ENCODE results near the gene FRMD4A. TPM values are rescaled to one million over a fixed set of nuclear protein-coding genes. Genes with fewer than 3 reads are reported as not detected.

FRMD4A gene
- total and polyA plus RNA-seq, 2 of the 4 experiments (the other 2 are of a cell fraction), result 30.3 to 68.8 TPM

DNA sequence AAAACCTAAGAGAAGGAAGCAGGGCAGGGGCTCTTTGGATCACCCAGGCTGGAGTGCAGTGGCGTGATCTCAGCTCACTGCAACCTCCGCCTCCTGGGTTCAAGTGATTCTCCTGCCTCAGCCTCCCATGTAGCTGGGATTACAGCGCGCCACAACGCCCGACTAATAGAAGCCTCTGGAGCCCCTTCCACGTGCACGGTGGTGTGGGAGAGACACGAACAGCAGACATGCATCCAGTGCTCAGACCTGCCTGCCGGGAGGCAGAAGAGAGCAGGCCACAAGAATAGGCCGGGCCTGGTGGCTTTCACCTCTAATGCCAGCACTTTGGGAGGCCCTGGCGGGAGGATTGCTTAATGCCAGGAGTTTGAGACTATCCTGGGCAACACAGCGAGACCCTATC is 647.7 kb downstream of the FRMD4A start:
- Histone ChIP-seq H3K18ac (ENCODE audit: low read depth, low read length) (no peak overlapping the region), H3K9ac (ENCODE audit: low read depth, low read length) (no peak overlapping the region), H3K27ac (ENCODE audit: insufficient read depth, low read length) (no peak overlapping the region), H4K5ac (ENCODE audit: low read depth, low read length) (no peak overlapping the region), H3K4me1 (ENCODE audit: control insufficient read depth, insufficient read depth, low read length) (peaks cover 13% of the 10 kb centered on the region), H3K4me3 (ENCODE audit: insufficient read depth, low read depth, low read length) (no peak overlapping the region), H3K27me3 (ENCODE audit: control insufficient read depth, insufficient read depth, low read length) (no peaks in the 10 kb centered on the region), H3K4me2 (ENCODE audit: low read depth, low read length) (no peak overlapping the region), H2BK15ac (ENCODE audit: low read depth, low read length) (no peak overlapping the region), H2BK5ac (ENCODE audit: low read depth, low read length, poor library complexity, severe bottlenecking) (no peak overlapping the region), H3K9me3 (ENCODE audit: control insufficient read depth, insufficient read depth, low read length) (no peaks in the 10 kb centered on the region), H3K79me1 (ENCODE audit: low read depth in 1 of 2, low read length in 2 of 2) (peaks cover 25 to 73% of the 10 kb centered on the region in 2 experiments), H4K8ac (ENCODE audit: low read depth in 2 of 2, low read length in 2 of 2) (no peak overlapping the region; a peak in 1 of 4 replicates), H3K36me3 (ENCODE audit: control insufficient read depth, insufficient read depth, low read length) (peaks cover 26% of the 10 kb centered on the region), H2AK9ac (replicated peaks; ENCODE audit: low read depth, low read length, poor library complexity) (no peak overlapping the region), H3K23ac (ENCODE audit: low read depth, low read length) (no peak overlapping the region), H2BK20ac (ENCODE audit: low read depth, low read length) (no peak overlapping the region), H2BK120ac (ENCODE audit: low read depth, low read length) (no peak overlapping the region), H2AK5ac (ENCODE audit: low read depth, low read length) (no peak overlapping the region), H3K14ac (replicated peaks; ENCODE audit: low read depth, low read length) (no peak overlapping the region), H3K4ac (ENCODE audit: low read depth, low read length) (no peak overlapping the region), H4K91ac (ENCODE audit: insufficient read depth, low read depth, low read length) (no peak overlapping the region), H3K9me1 (ENCODE audit: insufficient read depth, low read length) (peaks cover 18% of the 10 kb centered on the region), H2AFZ (replicated peaks; ENCODE audit: low read length, poor library complexity) (no peak overlapping the region), H4K20me1 (ENCODE audit: insufficient read depth, low read length) (no peaks in the 10 kb centered on the region), H3K56ac (ENCODE audit: extremely low read depth, insufficient read depth, low read length) (no peak overlapping the region)
- dilution Hi-C loops (cut with HindIII; ENCODE audit: low sequenced_read_pairs, unreplicated experiment), result no loop called here
- CTCF ChIA-PET, result interaction anchor here (0.6 kb wide), 1 partner anchor 278 kb away, joined by 4 read pairs; no protein-coding TSS in a partner anchor
- POLR2A ChIA-PET (ENCODE audit: unreplicated experiment), result no interaction called here
- TF ChIP-seq RFX5 (IDR thresholded peaks at IDR 0.05; ENCODE audit: low read depth, low read length) (no peak), BHLHE40 (IDR thresholded peaks at IDR 0.05; ENCODE audit: low read depth, low read length) (no peak), RAD21 (IDR thresholded peaks at IDR 0.05; ENCODE audit: low read length) (no peak), CHD1 (IDR thresholded peaks at IDR 0.05; ENCODE audit: low read depth, low read length) (no peak), CEBPB (IDR thresholded peaks at IDR 0.05; ENCODE audit: low read depth, low read length) (no peak), MAFK (IDR thresholded peaks at IDR 0.05; ENCODE audit: low read depth, low read length) (no peak), FOS (IDR thresholded peaks at IDR 0.05; ENCODE audit: low read depth, low read length) (no peak), MXI1 (IDR thresholded peaks at IDR 0.05; ENCODE audit: borderline replicate concordance, low read depth, low read length) (no peak), SMC3 (IDR thresholded peaks at IDR 0.05; ENCODE audit: low read depth, low read length) (no peak)
- TF ChIP-seq, protein P1, sequence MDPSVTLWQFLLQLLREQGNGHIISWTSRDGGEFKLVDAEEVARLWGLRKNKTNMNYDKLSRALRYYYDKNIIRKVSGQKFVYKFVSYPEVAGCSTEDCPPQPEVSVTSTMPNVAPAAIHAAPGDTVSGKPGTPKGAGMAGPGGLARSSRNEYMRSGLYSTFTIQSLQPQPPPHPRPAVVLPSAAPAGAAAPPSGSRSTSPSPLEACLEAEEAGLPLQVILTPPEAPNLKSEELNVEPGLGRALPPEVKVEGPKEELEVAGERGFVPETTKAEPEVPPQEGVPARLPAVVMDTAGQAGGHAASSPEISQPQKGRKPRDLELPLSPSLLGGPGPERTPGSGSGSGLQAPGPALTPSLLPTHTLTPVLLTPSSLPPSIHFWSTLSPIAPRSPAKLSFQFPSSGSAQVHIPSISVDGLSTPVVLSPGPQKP (IDR thresholded peaks at IDR 0.05; ENCODE audit: borderline replicate concordance, low read depth, low read length), result no peak
- TF ChIP-seq, protein P2, sequence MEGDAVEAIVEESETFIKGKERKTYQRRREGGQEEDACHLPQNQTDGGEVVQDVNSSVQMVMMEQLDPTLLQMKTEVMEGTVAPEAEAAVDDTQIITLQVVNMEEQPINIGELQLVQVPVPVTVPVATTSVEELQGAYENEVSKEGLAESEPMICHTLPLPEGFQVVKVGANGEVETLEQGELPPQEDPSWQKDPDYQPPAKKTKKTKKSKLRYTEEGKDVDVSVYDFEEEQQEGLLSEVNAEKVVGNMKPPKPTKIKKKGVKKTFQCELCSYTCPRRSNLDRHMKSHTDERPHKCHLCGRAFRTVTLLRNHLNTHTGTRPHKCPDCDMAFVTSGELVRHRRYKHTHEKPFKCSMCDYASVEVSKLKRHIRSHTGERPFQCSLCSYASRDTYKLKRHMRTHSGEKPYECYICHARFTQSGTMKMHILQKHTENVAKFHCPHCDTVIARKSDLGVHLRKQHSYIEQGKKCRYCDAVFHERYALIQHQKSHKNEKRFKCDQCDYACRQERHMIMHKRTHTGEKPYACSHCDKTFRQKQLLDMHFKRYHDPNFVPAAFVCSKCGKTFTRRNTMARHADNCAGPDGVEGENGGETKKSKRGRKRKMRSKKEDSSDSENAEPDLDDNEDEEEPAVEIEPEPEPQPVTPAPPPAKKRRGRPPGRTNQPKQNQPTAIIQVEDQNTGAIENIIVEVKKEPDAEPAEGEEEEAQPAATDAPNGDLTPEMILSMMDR (conservative IDR thresholded peaks at IDR 0.05; ENCODE audit: low read depth, low read length), result no peak
- TF ChIP-seq, protein P3, sequence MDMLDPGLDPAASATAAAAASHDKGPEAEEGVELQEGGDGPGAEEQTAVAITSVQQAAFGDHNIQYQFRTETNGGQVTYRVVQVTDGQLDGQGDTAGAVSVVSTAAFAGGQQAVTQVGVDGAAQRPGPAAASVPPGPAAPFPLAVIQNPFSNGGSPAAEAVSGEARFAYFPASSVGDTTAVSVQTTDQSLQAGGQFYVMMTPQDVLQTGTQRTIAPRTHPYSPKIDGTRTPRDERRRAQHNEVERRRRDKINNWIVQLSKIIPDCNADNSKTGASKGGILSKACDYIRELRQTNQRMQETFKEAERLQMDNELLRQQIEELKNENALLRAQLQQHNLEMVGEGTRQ (IDR thresholded peaks at IDR 0.05; ENCODE audit: low read depth, low read length), result no peak
- WGBS, 2 experiments (ENCODE audit: extremely low coverage in 2 of 2, insufficient read length in 1 of 2), result 95% methylated on average over 4 of the region's 13 CpGs; no CpG with 5 or more reads in 1 of the 2 experiments
- in situ Hi-C loops (cut with MboI; ENCODE audit: low sequenced_read_pairs), result no loop called here
- ATAC-seq (ENCODE audit: low read depth), result no peak
- intact Hi-C loops (cut with micrococcal nuclease), result no loop called here
- BruUV-seq (replicated peaks), result no TSS peak
- no peak for DNase-seq

All from IMR-90 (cell line).